GM06990 (cell line): ENCODE measurements around the gene ASB3.

Experiments
- DNase-seq: peaks from one replicate; pipeline ENCODE4 v3.0.0-alpha.2; 2011; ENCODE audit not compliant: insufficient read length; ENCODE audit errors: extremely low read depth
- H3K27me3 ChIP-seq: replicated peaks from 2 replicates; pipeline ENCODE4 v1.6.0; 2011; ENCODE audit warnings: low read length; ENCODE audit not compliant: control insufficient read depth, insufficient read depth
- H3K36me3 ChIP-seq: 2 replicates; pipeline ENCODE4 v1.5.1; 2011; ENCODE audit warnings: low read length; ENCODE audit not compliant: control insufficient read depth, insufficient read depth
- H3K4me3 ChIP-seq: replicated peaks from 2 replicates; pipeline ENCODE4 v1.5.1; 2011; ENCODE audit warnings: low read depth, mild to moderate bottlenecking, control low read depth, low read length
- TF ChIP-seq, protein P1 (sequence below): IDR thresholded peaks from 2 replicates; pipeline ENCODE4 v1.5.1; 2011; ENCODE audit warnings: low read length, control low read depth, mild to moderate bottlenecking, inconsistent platforms; ENCODE audit not compliant: insufficient read depth, poor library complexity, severe bottlenecking

The ASB3 gene

DNA sequence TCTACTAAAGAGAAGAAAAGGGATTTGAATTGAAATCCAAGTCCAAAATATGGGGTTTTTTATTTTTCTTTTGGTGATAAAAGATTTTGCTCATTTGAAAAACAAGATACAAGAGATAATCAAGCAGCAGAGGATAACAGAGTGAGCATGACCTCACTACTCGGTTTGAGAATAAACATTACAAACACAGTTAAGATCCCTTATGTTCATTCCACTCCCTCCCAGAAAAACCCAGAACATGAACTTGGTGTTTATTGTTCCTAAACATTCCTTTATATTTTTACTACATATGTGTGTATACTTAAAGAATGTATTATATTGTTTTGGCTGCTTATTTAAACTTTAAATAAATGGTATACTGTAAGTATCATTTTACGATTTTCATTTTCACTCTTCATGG, 165.8 kb downstream of the ASB3 start:
- TF ChIP-seq, protein P1, sequence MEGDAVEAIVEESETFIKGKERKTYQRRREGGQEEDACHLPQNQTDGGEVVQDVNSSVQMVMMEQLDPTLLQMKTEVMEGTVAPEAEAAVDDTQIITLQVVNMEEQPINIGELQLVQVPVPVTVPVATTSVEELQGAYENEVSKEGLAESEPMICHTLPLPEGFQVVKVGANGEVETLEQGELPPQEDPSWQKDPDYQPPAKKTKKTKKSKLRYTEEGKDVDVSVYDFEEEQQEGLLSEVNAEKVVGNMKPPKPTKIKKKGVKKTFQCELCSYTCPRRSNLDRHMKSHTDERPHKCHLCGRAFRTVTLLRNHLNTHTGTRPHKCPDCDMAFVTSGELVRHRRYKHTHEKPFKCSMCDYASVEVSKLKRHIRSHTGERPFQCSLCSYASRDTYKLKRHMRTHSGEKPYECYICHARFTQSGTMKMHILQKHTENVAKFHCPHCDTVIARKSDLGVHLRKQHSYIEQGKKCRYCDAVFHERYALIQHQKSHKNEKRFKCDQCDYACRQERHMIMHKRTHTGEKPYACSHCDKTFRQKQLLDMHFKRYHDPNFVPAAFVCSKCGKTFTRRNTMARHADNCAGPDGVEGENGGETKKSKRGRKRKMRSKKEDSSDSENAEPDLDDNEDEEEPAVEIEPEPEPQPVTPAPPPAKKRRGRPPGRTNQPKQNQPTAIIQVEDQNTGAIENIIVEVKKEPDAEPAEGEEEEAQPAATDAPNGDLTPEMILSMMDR = no peak
- H3K4me3 ChIP-seq = no peak overlapping the region
- H3K27me3 ChIP-seq = no peaks in the 10 kb centered on the region
- DNase-seq = no peak
- H3K36me3 ChIP-seq = no peaks in the 10 kb centered on the region
